ENCODE measurements around the gene PSMB7.

DNA sequence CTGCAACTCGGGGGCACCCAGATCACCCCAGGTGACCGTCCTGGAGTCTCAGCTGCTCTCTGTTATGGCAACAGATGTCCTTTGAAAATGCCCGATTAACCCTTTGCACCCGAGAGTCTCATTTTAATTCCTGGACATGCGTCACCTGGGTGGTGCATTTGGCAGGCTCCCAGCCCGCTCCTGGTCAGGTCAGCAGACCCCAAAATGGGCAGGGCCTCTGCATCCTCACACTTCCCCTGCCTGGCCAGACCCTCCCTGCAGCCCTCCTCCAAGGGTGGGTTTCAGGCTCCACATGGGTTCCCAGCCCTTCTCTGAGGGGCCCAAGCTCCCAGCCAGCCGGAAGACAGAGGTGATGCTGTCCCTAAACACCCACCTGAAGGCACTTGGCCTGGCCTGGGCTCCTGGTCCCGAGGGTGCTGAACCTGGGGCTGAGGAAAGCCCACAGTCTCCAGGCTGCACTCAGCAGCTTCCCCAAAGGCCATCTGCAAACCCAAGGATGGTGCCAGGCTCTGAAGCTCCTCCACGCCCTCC, 69.4 kb downstream of the PSMB7 start:
- TF ChIP-seq, protein P1, sequence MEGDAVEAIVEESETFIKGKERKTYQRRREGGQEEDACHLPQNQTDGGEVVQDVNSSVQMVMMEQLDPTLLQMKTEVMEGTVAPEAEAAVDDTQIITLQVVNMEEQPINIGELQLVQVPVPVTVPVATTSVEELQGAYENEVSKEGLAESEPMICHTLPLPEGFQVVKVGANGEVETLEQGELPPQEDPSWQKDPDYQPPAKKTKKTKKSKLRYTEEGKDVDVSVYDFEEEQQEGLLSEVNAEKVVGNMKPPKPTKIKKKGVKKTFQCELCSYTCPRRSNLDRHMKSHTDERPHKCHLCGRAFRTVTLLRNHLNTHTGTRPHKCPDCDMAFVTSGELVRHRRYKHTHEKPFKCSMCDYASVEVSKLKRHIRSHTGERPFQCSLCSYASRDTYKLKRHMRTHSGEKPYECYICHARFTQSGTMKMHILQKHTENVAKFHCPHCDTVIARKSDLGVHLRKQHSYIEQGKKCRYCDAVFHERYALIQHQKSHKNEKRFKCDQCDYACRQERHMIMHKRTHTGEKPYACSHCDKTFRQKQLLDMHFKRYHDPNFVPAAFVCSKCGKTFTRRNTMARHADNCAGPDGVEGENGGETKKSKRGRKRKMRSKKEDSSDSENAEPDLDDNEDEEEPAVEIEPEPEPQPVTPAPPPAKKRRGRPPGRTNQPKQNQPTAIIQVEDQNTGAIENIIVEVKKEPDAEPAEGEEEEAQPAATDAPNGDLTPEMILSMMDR (IDR thresholded peaks at IDR 0.05; ENCODE audit: borderline replicate concordance, extremely low read depth, low read length, poor library complexity, severe bottlenecking), result no peak
- no peak for TF ChIP-seq EZH2 (IDR thresholded peaks at IDR 0.05; ENCODE audit: borderline replicate concordance, low read depth, low read length, severe bottlenecking)
